Spleen (tissue), 7 donors: ENCODE data around the gene SRCAP.

Experiments used
- POLR2AphosphoS5 ChIP-seq, 3 donors: sonication (generic); formaldehyde crosslinking; IDR thresholded peaks; one replicate each; pipeline ENCODE4 v1.5.1; 2017; ENCODE audit warnings: antibody characterized with exemption in 3 of 3
- TF ChIP-seq, protein P1 (sequence below), 11 experiments: fragments of 200-600 bp in 7 of 11; fragments of 450-650 bp in 4 of 11; sonication (generic) in 4 of 11; IDR thresholded peaks in 8 of 11; conservative IDR thresholded peaks in 3 of 11; 1 replicate in 7 of 11; 2 replicates in 4 of 11; pipeline versions ENCODE4 v1.4.0 to v1.8.0; 2016 to 2021; ENCODE audit warnings: antibody characterized with exemption in 11 of 11, inconsistent platforms in 4 of 11, mild to moderate bottlenecking in 1 of 11
- donor health status: DM: no; HTN: no; CAD: no; lungs with moderate emphysema.
- donor health status: DM: no; HTN: no; CAD: no.
- donor health status: DM: no; HTN: no; CAD: no.

DNA sequence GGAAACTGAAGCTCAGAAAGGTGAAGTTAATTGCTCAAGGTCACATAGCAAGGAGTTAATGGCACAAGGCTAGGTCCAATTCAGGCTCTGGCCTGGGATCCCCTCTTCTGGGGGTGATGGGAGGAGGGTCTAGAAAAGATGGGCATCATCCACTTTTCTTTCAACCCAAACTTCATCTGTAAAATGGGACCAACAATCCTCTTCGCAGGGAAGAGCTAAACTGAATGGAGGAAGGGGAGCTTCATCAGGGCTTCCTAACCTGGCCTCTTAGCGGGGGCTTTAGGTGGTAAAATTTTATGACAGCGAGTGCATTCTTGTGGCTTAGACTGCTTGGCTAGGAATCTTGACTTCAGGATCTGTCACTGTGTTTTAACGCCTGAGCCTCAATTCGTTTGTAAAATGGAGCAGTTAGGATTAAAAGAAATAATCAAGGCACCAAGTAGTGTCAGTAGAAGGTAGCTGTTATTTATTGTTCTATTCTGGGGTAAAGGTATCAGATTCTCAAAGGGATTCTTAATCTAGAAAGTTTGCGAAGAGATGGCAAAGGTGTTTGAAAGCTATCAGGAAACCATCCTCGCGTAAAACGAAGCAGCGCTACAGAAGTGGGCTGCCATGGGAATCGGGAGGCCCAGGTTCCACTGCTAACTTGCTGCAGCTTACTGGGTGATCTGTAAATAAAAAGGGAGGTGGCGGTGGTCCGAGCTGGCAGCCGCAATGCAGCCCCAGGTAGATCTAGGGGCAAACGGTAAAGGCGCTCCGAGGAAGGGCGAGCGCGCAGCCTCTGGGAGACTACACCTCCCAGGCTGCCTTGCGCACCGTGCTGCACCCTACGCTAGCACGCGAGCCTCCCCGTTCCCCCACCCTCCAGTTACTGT, 1.5 kb upstream of the SRCAP start:
- TF ChIP-seq POLR2AphosphoS5 (IDR thresholded peaks at IDR 0.05) = no peak
- TF ChIP-seq, protein P1, sequence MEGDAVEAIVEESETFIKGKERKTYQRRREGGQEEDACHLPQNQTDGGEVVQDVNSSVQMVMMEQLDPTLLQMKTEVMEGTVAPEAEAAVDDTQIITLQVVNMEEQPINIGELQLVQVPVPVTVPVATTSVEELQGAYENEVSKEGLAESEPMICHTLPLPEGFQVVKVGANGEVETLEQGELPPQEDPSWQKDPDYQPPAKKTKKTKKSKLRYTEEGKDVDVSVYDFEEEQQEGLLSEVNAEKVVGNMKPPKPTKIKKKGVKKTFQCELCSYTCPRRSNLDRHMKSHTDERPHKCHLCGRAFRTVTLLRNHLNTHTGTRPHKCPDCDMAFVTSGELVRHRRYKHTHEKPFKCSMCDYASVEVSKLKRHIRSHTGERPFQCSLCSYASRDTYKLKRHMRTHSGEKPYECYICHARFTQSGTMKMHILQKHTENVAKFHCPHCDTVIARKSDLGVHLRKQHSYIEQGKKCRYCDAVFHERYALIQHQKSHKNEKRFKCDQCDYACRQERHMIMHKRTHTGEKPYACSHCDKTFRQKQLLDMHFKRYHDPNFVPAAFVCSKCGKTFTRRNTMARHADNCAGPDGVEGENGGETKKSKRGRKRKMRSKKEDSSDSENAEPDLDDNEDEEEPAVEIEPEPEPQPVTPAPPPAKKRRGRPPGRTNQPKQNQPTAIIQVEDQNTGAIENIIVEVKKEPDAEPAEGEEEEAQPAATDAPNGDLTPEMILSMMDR (IDR thresholded peaks at IDR 0.05 in 8 of 11, conservative IDR thresholded peaks at IDR 0.05 in 3 of 11) = no peak
